NK-92 (cell line): ENCODE results near the gene ME1.
"Not testable (repeated sequence)": the region's sequence is repeated elsewhere in the genome, so short reads cannot be mapped to it uniquely, and the experiment has no call there.

Source experiments
- DNase-seq: peaks from one replicate; lab custom pipeline; 2025; ENCODE audit not compliant: unreplicated experiment; lab: John Stamatoyannopoulos, UW

Gene ME1

GRCh38 chr6:83359638-83360037 lies 71.2 kb downstream of the ME1 start:
- no peak for DNase-seq

GRCh38 chr6:83354747-83355146 lies 76.1 kb downstream of the ME1 start:
- no peak for DNase-seq

GRCh38 chr6:83352424-83353061 lies 78.3 kb downstream of the ME1 start:
- no peak for DNase-seq

- no peak for DNase-seq
Measured at GRCh38 chr6:83343121-83343520, 87.7 kb downstream of the ME1 start.

- no peak for DNase-seq
Measured at GRCh38 chr6:83341765-83342164, 89.1 kb downstream of the ME1 start.

GRCh38 chr6:83333916-83334315 lies 96.9 kb downstream of the ME1 start:
- DNase-seq = not testable (repeated sequence)

- no peak for DNase-seq
Measured at GRCh38 chr6:83333500-83333899, 97.4 kb downstream of the ME1 start.

- no peak for DNase-seq
Measured at GRCh38 chr6:83314693-83315092, 116.2 kb downstream of the ME1 start.

- DNase-seq = no peak
Measured at GRCh38 chr6:83313882-83314281, 117.0 kb downstream of the ME1 start.

- DNase-seq = no peak
Measured at GRCh38 chr6:83311231-83311630, 119.6 kb downstream of the ME1 start.

- DNase-seq = no peak
Measured at GRCh38 chr6:83310046-83310445, 120.8 kb downstream of the ME1 start.

GRCh38 chr6:83309344-83309743 lies 121.5 kb downstream of the ME1 start:
- DNase-seq = no peak

- DNase-seq = no peak
Measured at GRCh38 chr6:83308833-83309232, 122.0 kb downstream of the ME1 start.

- no peak for DNase-seq
Measured at GRCh38 chr6:83307849-83308248, 123.0 kb downstream of the ME1 start.

GRCh38 chr6:83303426-83303825 lies 127.4 kb downstream of the ME1 start:
- no peak for DNase-seq

GRCh38 chr6:83294676-83295075 lies 136.2 kb downstream of the ME1 start:
- DNase-seq = no peak

- DNase-seq = no peak
Measured at GRCh38 chr6:83292900-83293843, 137.7 kb downstream of the ME1 start.

- DNase-seq = not testable (repeated sequence)
Measured at GRCh38 chr6:83287298-83287697, 143.6 kb downstream of the ME1 start.

- no peak for DNase-seq
Measured at GRCh38 chr6:83285917-83286316, 144.9 kb downstream of the ME1 start.

GRCh38 chr6:83273596-83273995 lies 157.3 kb downstream of the ME1 start:
- DNase-seq = no peak

- no peak for DNase-seq
Measured at GRCh38 chr6:83270971-83271719, 159.7 kb downstream of the ME1 start.

GRCh38 chr6:83265384-83265783 lies 165.5 kb downstream of the ME1 start:
- DNase-seq = no peak
